Naive thymus-derived CD4-positive, alpha-beta T cell (primary cell): ENCODE data around the gene PJA1. TPM values are rescaled to one million over a fixed set of nuclear protein-coding genes. Genes with fewer than 3 reads are reported as not detected.

ENCODE experiments used
- ATAC-seq: fragments of 150-1000 bp; cut with Tn5 transposase; 2 replicates; pipeline ENCODE4 v1.10.0; 2021; ENCODE audit warnings: mild to moderate bottlenecking, moderate library complexity
- CTCF ChIA-PET: fragments of 350-600 bp; sonication (Branson Sonifier 250); formaldehyde crosslinking; loops from one replicate; lab custom pipeline; 2021; ENCODE audit warnings: antibody characterized with exemption; lab: Charles Lee
- POLR2A ChIA-PET: fragments of 350-600 bp; sonication (Branson Sonifier 250); formaldehyde crosslinking; loops from one replicate; lab custom pipeline; 2021; ENCODE audit warnings: antibody characterized with exemption, inconsistent platforms; lab: Charles Lee
- DNase-seq, 9 donors: peaks; one replicate each; pipeline versions ENCODE4 v3.0.0 to v3.0.0-alpha.2; 2020 to 2022; ENCODE audit warnings: mixed read lengths in 1 of 9
- H3K27ac ChIP-seq: one replicate; pipeline ENCODE4 v1.7.0; 2013; ENCODE audit warnings: mild to moderate bottlenecking, low read depth, low read length, moderate library complexity
- H3K27me3 ChIP-seq, 2 donors: one replicate each; pipeline ENCODE4 v1.7.0; 2013; ENCODE audit warnings: low read length in 2 of 2, mild to moderate bottlenecking in 2 of 2, moderate library complexity in 2 of 2; ENCODE audit not compliant: control insufficient read depth in 2 of 2, insufficient read depth in 2 of 2
- H3K36me3 ChIP-seq, 3 experiments: 1 replicate in 2 of 3; 2 replicates in 1 of 3; pipeline ENCODE4 v1.7.0; 2013; ENCODE audit warnings: low read length in 3 of 3, mild to moderate bottlenecking in 3 of 3, moderate library complexity in 1 of 3; ENCODE audit not compliant: insufficient read depth in 3 of 3, control insufficient read depth in 2 of 3
- H3K4me1 ChIP-seq, 2 donors: one replicate each; pipeline ENCODE4 v1.7.0; 2013; ENCODE audit warnings: low read length in 2 of 2, mild to moderate bottlenecking in 2 of 2, moderate library complexity in 1 of 2; ENCODE audit not compliant: control insufficient read depth in 2 of 2, insufficient read depth in 2 of 2
- H3K4me3 ChIP-seq: 2 replicates; pipeline ENCODE4 v1.7.0; 2013; ENCODE audit warnings: mild to moderate bottlenecking, low read length
- H3K9me3 ChIP-seq, 3 experiments: 1 replicate in 2 of 3; 2 replicates in 1 of 3; pipeline ENCODE4 v1.7.0; 2013; ENCODE audit warnings: low read length in 3 of 3; ENCODE audit not compliant: control insufficient read depth in 2 of 3
- H3K27ac Mint-ChIP-seq, 9 donors: one replicate each; pipeline ENCODE4 v1.8.0; 2020 to 2022; ENCODE audit warnings: mixed read lengths in 9 of 9, mild to moderate bottlenecking in 8 of 9, moderate library complexity in 5 of 9, inconsistent platforms in 2 of 9
- H3K27me3 Mint-ChIP-seq, 5 donors: one replicate each; pipeline ENCODE4 v1.8.0; 2021 to 2022; ENCODE audit warnings: mixed read lengths in 5 of 5, mild to moderate bottlenecking in 1 of 5
- H3K36me3 Mint-ChIP-seq, 5 donors: one replicate each; pipeline ENCODE4 v1.8.0; 2020 to 2022; ENCODE audit warnings: mixed read lengths in 5 of 5, mild to moderate bottlenecking in 3 of 5, inconsistent platforms in 1 of 5
- H3K4me1 Mint-ChIP-seq, 7 donors: one replicate each; pipeline ENCODE4 v1.8.0; 2020 to 2022; ENCODE audit warnings: mixed read lengths in 7 of 7, mild to moderate bottlenecking in 3 of 7, inconsistent platforms in 1 of 7
- H3K4me3 Mint-ChIP-seq, 10 donors: one replicate each; pipeline ENCODE4 v1.8.0; 2020 to 2022; ENCODE audit warnings: mild to moderate bottlenecking in 10 of 10, mixed read lengths in 10 of 10, moderate library complexity in 6 of 10, inconsistent platforms in 2 of 10
- H3K9me3 Mint-ChIP-seq, 11 donors: one replicate each; pipeline ENCODE4 v1.8.0; 2020 to 2022; ENCODE audit warnings: mixed read lengths in 11 of 11, mild to moderate bottlenecking in 4 of 11, inconsistent platforms in 1 of 11, moderate library complexity in 1 of 11
- intact Hi-C, 2 donors: fragments of 100-400 bp; cut with micrococcal nuclease; formaldehyde crosslinking; loops; one replicate each; pipeline ENCODE4 v1.15.1; 2023
- polyA plus RNA-seq, 2 donors: library from polyadenylated mRNA; unstranded; fragments of 300-500 nt; fragmentation: Illumina TruSeq; gene quantifications; one replicate each; pipeline ENCODE4 v1.2.3, GENCODE V29; 2021
- total RNA-seq, 6 experiments: library from RNA in 5 of 6; stranded (reverse) in 5 of 6; gene quantifications; 1 replicate in 5 of 6; 2 replicates in 1 of 6; pipeline ENCODE4 v1.2.3 and lab custom pipeline; 2021 to 2026

PJA1 gene
- total and polyA plus RNA-seq, 7 experiments from 2014 or later: 14.4 to 53.5 (median 23.0) TPM

DNA sequence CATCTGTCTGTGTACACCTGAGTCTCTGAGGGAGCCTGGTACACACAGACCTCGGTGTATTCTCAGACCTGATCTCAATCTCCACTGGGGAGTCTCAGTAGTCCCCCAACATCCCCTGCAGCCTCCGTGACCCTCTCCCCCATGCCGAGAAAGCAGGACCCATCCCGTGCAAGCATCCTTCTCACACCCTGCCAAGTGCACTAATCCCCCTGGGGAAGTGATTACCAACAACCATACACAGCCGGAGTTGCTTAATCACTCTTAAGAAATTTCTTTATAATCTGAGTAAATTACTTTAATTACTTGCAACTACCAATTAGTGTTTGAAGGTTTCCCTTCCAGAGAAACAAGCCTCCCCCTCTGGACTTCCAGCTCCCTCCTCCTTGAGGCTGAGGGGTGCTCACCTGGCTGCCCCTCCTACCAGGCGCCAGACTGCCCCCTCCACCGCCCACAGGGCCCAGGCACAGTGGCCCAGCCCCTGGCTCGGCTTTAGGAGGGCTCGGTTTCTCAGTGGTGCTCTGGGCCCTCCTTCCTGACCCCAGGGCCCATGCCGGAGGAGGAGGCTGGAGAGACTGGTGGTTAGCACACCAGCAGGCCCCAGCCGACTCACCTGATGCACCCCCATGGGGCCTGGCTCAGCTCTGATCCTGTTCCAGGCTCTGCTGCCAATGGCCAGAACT lies 43.8 kb downstream of the PJA1 start:
- Mint-ChIP-seq H3K27me3 (no peaks in the 10 kb centered on the region), H3K4me3 (no peak overlapping the region), H3K9me3 (no peaks in the 10 kb centered on the region), H3K4me1 (no peaks in the 10 kb centered on the region), H3K27ac (no peak overlapping the region), H3K36me3 (no peaks in the 10 kb centered on the region)
- ATAC-seq (no peak), DNase-seq (no peak)
- H3K9me3 ChIP-seq: no peaks in the 10 kb centered on the region
- H3K27me3 ChIP-seq: no peaks in the 10 kb centered on the region
- intact Hi-C loops: no loop called here
- ChIA-PET CTCF (no interaction called here), POLR2A (no interaction called here)
- H3K27ac ChIP-seq: no peak overlapping the region
- no peaks in the 10 kb centered on the region for H3K36me3 ChIP-seq
- H3K4me3 ChIP-seq: no peak overlapping the region
- H3K4me1 ChIP-seq: no peaks in the 10 kb centered on the region

- Mint-ChIP-seq H3K27me3 (no peaks in the 10 kb centered on the region), H3K4me1 (peaks cover 0 to 3% (median 0%) of the 10 kb centered on the region in 7 donors), H3K36me3 (no peaks in the 10 kb centered on the region), H3K27ac (no peak overlapping the region), H3K4me3 (no peak overlapping the region), H3K9me3 (peaks cover 0 to 1% (median 0%) of the 10 kb centered on the region in 11 donors)
- DNase-seq: no peak
- Histone ChIP-seq H3K9me3 (no peaks in the 10 kb centered on the region), H3K36me3 (no peaks in the 10 kb centered on the region), H3K27me3 (no peaks in the 10 kb centered on the region), H3K4me1 (no peaks in the 10 kb centered on the region), H3K4me3 (no peak overlapping the region), H3K27ac (no peak overlapping the region)
- intact Hi-C loops: no loop called here
- ATAC-seq: no peak
- ChIA-PET CTCF (no interaction called here), POLR2A (no interaction called here)
These were observed 44.8 kb downstream of the PJA1 start for GRCh38 chrX:69120476-69120875.

- Mint-ChIP-seq H3K27me3 (no peaks in the 10 kb centered on the region), H3K9me3 (peaks cover 0 to 1% (median 0%) of the 10 kb centered on the region in 11 donors), H3K27ac (no peak overlapping the region), H3K36me3 (no peaks in the 10 kb centered on the region), H3K4me3 (no peak overlapping the region), H3K4me1 (peaks cover 0 to 5% (median 0%) of the 10 kb centered on the region in 7 donors)
- no peaks in the 10 kb centered on the region for H3K9me3 ChIP-seq
- ChIA-PET POLR2A (no interaction called here), CTCF (no interaction called here)
- H3K27me3 ChIP-seq: no peaks in the 10 kb centered on the region
- intact Hi-C loops: no loop called here
- H3K4me3 ChIP-seq: no peak overlapping the region
- H3K36me3 ChIP-seq: no peaks in the 10 kb centered on the region
- no peak overlapping the region for H3K27ac ChIP-seq
- ATAC-seq (no peak), DNase-seq (no peak)
- H3K4me1 ChIP-seq: no peaks in the 10 kb centered on the region
These were observed 46.1 kb downstream of the PJA1 start for GRCh38 chrX:69119122-69119521.

DNA sequence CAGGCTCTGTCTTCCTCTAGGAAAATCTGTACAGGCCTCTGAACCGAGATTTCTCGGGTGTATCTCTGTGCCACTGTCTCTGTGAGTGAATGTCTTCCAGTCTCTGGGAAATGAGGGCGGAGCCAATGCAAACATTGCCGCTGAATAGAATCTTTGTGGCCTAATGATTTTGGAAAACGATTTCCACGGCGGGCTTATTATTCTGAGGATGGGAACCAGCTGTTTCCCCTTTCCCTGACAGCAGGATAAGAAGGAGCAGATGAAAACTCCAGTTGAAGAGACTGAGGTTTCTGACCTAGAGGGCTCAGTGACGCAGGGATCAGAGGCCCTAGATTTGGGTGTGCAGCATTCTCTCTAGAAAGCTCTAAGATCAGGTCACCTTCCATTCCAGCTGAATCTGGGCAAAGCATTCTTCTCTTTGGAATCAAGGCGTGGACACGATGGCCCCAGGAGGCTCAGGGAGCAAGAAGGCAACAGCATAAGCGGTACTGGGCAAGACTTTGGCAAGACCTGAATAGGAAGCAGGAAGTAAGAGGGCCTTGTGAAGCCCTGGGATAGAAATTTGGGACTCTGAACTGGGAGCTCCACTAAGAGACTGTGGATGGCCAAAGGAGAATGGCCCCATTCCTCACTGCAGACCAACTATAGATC lies 47.3 kb downstream of the PJA1 start:
- peaks cover 0 to 5% (median 0%) of the 10 kb centered on the region in 7 donors for H3K4me1 Mint-ChIP-seq
- H3K9me3 ChIP-seq: no peaks in the 10 kb centered on the region
- ChIA-PET CTCF (no interaction called here), POLR2A (interaction anchor here (0.6 kb wide), 1 partner anchor 214 kb away, joined by 3 read pairs; no protein-coding TSS in a partner anchor)
- intact Hi-C loops: no loop called here
- H3K9me3 Mint-ChIP-seq: peaks cover 0 to 1% (median 0%) of the 10 kb centered on the region in 11 donors
- ATAC-seq (no peak), DNase-seq (no peak)
- H3K27ac ChIP-seq: no peak overlapping the region
- no peaks in the 10 kb centered on the region for H3K36me3 ChIP-seq
- H3K4me3 ChIP-seq: no peak overlapping the region
- H3K36me3 Mint-ChIP-seq: no peaks in the 10 kb centered on the region
- no peak overlapping the region for H3K4me3 Mint-ChIP-seq
- no peaks in the 10 kb centered on the region for H3K27me3 ChIP-seq
- no peaks in the 10 kb centered on the region for H3K4me1 ChIP-seq
- H3K27ac Mint-ChIP-seq: no peak overlapping the region
- no peaks in the 10 kb centered on the region for H3K27me3 Mint-ChIP-seq

DNA sequence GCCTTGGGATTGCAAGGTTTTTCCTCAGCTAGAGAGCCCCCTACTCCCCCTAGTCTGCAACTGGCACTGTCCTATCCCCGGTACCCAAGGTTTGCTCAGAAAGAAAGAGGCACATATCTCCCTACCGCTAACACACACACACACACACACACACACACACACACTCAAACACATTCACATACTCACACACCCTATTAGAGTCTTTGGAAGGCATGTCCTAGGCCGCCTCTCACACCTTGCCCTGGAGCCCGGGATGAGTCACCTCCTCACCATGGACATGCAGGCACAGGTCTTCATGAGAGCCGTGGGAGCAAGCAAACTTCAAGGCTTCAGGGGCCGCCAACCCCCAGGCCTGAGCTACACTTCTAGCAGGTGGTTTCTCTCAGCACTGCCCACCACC lies 49.2 kb downstream of the PJA1 start:
- Histone ChIP-seq H3K4me1 (no peaks in the 10 kb centered on the region), H3K4me3 (no peak overlapping the region), H3K9me3 (no peaks in the 10 kb centered on the region), H3K27ac (no peak overlapping the region), H3K27me3 (no peaks in the 10 kb centered on the region), H3K36me3 (no peaks in the 10 kb centered on the region)
- intact Hi-C loops: no loop called here
- ChIA-PET CTCF (no interaction called here), POLR2A (no interaction called here)
- no peaks in the 10 kb centered on the region for H3K27me3 Mint-ChIP-seq
- no peak overlapping the region for H3K4me3 Mint-ChIP-seq
- DNase-seq (no peak), ATAC-seq (no peak)
- peaks cover 0 to 5% (median 0%) of the 10 kb centered on the region in 7 donors for H3K4me1 Mint-ChIP-seq
- H3K9me3 Mint-ChIP-seq: peaks cover 0 to 1% (median 0%) of the 10 kb centered on the region in 11 donors
- H3K27ac Mint-ChIP-seq: no peak overlapping the region
- H3K36me3 Mint-ChIP-seq: no peaks in the 10 kb centered on the region

DNA sequence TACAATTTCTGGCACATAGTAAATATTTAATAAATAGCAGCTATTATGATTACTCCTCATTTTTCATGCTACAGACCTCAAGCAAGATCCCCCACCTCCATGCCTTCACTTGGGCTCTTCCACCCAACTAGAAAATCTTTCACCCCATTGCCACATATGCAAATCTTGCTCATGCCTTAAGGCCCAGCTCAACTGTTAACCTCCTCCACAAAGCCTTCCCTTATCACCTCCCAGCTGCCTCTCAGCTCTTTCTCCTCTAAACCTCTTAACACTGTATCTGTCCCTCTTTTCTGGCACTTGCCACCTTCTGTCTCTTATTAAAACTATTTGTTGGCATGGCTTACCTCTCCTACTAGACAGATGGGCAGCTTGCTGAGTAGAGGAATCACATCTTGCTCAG lies 51.5 kb downstream of the PJA1 start:
- peaks cover 0 to 1% (median 0%) of the 10 kb centered on the region in 11 donors for H3K9me3 Mint-ChIP-seq
- no peak overlapping the region for H3K27ac Mint-ChIP-seq
- no peak overlapping the region for H3K4me3 ChIP-seq
- intact Hi-C loops: no loop called here
- no peaks in the 10 kb centered on the region for H3K36me3 ChIP-seq
- peaks cover 0 to 5% (median 0%) of the 10 kb centered on the region in 7 donors for H3K4me1 Mint-ChIP-seq
- no peaks in the 10 kb centered on the region for H3K9me3 ChIP-seq
- CTCF ChIA-PET: no interaction called here
- H3K36me3 Mint-ChIP-seq: no peaks in the 10 kb centered on the region
- ATAC-seq (no peak), DNase-seq (no peak)
- H3K27ac ChIP-seq: no peak overlapping the region
- H3K27me3 ChIP-seq: no peaks in the 10 kb centered on the region
- POLR2A ChIA-PET: no interaction called here
- no peak overlapping the region for H3K4me3 Mint-ChIP-seq
- H3K4me1 ChIP-seq: no peaks in the 10 kb centered on the region
- H3K27me3 Mint-ChIP-seq: peaks cover 0 to 4% (median 0%) of the 10 kb centered on the region in 5 donors
